NCI-H146 treated with DMSO at 0.1 percent for 48 hours (cell line): ENCODE measurements around the gene CASS4.

ENCODE experiments used
- DNase-seq: peaks from one replicate; lab custom pipeline; 2025; ENCODE audit not compliant: unreplicated experiment; lab: John Stamatoyannopoulos, UW

Gene CASS4

DNA sequence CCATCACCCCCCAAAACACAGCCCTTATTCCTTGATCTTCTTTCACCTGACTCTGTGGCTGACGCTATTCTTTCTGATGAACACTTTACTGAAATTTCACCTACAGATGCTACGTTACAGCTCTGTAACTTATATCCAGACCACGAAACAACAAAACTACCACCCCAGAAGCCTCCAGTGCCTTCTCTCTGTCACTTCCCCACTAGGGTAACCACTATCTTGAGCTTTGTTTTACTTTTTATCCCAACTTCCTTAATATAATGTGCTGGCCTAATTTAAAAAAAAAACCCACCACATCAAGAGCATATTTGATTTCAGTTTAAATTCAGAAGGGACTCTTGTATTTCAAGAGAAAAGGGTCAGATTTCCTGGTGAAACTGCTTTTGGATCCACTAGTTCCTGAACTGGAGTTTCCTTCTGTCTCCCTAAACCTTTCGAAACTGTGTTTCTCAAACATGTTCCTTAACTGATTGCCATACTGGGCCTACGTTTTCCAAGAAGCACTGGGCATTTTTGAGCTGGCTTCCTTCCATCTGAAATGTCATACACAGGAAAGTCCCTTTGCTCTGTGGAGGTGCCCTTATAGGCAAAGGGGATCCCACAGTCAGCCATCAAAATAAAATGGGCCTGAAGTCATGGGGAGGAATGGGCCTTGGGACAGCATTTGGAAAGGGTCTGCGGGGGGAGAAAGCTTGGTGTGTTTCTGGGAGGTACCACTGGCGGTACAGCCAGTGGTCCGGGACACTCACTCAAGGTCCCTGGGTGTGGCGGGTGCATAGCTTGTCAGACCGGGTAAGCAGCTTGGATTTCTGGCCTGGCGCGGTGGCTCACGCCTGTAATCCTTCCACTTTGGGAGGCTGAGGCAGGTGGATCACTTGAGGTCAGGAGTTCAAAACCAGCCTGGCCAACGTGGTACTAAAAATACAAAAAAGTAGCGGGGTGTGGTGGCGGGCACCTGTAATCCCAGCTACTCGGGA lies 30.6 kb downstream of the CASS4 start:
- DNase-seq = no peak

DNA sequence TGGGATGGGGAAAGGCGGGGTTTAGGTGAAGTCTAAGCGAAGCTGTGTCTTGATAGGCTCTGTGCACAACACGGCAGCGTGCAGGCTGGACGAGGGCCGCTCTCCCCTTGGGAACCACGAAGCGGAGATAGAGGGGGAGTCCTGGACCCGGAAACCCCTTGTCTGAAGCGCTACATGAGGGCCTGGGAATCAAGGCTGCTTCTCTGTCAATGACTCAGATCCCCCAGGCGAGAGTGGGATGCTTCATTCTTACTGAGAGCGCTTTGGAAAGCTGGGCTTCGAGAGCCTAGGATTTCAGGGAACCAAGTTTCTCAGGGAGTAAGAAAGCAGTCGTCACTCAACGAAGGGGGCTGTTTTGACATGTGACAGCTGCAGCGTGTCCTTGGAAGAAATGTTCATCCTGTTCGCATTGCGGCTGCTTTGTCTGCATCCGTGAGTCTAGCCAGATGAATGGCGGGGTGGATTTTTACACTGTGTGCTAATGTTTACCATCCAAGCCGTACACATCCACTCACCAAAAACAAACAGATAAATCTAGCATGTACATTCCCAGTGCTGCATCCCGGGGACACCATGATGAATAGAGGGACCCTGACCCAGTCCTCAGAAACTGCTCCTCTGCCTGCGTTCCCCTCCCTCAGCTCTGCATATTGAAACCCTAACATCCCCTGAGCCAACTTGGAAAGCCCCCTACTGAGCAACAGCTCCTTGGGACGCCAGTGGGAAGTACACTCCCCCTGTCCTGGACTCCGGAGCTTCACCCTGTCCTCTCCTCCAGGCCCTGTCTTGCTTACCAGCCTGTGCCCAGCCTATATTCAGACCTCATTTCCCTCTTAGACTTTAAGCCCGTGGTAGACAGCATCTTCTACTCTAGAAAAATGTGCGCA lies 31.8 kb downstream of the CASS4 start:
- peak; percentile 28 for DNase-seq

GRCh38 chr20:56445130-56445529 lies 33.1 kb downstream of the CASS4 start:
- no peak for DNase-seq

GRCh38 chr20:56445540-56445939 lies 33.5 kb downstream of the CASS4 start:
- DNase-seq = no peak

- peak; percentile 51 for DNase-seq
Observed at GRCh38 chr20:56447227-56447626, 35.2 kb downstream of the CASS4 start.

GRCh38 chr20:56449459-56449858 lies 37.4 kb downstream of the CASS4 start:
- DNase-seq = no peak

DNA sequence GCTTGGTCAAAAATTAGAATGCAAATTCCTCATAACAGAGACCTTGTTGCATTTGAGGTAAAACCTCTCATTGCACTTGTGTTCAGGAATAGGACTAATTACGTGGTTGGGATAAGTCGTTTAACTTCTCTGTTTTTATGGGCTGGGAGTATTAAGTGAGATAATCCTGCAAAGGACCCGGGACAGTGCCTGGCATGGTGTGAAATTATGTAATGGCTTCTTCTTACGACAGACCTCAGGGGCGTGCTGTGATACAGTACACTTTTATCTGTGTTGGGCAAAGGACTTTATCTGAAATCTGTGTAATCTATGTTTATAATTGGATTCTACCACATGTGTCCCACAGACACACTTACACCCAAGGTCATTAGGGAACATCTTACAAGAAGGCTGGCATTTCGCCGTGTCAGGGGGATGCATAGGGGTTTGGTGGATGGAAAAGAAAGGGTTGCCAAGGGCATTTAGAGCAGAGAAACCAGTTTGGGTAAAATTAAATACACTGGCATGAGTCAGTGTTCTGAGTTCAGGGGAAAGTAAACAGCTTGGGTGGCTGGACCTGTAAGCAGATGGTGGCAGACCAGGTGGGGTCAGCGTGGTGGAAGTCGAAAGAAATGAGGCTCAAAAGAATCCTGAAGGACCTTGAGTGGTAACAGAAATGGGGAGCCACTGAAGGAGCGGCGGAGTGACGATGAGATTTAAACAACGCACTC lies 39.2 kb downstream of the CASS4 start:
- DNase-seq = no peak

DNA sequence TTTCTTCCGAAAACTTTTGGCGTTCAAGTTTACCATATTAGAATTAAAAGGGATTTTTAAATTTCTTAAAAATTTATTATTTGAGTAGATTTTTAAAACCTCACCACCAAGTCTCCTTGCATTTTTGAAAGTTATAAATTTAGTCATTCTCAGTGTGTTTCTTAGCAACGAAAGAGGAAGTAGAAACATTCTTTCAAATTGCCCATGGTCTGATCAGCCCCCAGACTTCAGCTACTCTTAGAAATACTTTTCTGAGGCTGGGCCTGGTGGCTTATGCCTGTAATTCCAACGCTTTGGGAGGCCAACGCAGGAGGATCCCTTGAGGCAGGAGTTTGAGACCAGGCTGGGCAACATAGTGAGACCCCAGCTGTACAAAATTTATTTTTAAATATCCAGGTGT lies 41.3 kb downstream of the CASS4 start:
- no peak for DNase-seq

GRCh38 chr20:56454754-56455153 lies 42.7 kb downstream of the CASS4 start:
- DNase-seq = no peak

GRCh38 chr20:56458206-56458821 lies 46.3 kb downstream of the CASS4 start:
- DNase-seq = no peak

GRCh38 chr20:56460459-56460858 lies 48.4 kb downstream of the CASS4 start:
- no peak for DNase-seq

- DNase-seq = no peak
Observed at GRCh38 chr20:56461576-56461975, 49.5 kb downstream of the CASS4 start.

- DNase-seq = no peak
Observed at GRCh38 chr20:56463428-56463827, 51.4 kb downstream of the CASS4 start.

- DNase-seq = no peak
Observed at GRCh38 chr20:56465997-56466396, 53.9 kb downstream of the CASS4 start.

DNA sequence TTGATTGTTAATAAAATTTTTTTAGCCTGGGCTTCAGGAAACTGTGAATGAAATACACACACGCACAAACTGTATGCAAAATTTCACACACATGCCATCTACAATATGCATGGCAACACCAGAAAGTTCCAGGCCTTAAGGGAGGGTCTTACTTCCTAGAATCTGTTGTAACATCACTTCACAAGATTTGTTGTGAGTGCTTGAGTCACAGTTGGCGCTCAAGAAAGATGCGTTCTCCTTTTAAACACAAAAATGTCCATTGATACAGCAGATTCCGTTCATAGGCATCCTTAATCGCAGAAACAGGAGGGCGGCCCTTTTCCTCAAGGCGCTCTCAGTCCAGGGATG lies 55.9 kb downstream of the CASS4 start:
- DNase-seq = no peak

DNA sequence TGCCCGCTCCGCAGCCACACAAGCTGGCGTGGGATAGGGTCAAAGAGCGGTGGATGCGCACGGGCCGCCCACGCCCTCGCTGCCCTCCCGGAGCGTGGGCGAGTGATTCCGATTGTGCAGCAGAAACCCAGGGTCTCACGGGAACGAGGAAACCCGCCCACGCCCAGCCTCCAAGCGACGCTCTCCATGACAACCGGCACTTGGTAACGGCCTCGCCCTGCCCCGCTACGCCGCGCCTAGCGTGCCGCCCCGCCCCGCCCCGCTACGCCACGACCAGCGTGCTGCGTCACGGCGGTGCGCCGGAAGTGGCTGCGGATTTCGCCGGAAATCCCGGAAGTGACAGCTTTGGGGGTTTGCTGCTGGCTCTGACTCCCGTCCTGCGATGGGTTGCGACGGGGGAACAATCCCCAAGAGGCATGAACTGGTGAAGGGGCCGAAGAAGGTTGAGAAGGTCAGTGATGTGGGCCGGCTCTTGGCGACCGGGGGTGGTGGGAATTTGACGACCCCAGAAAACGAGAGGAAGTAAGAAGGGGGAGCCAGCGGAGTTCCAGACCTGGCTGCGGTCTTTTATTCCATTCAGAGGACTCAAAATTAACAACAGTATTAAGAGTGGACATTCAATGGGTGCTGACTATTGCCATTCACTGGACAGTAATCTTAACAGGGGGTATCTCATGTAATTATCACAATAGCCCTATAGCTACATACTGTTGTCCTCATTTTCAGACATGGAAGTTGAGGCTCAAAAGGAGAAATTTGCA lies 56.4 kb downstream of the CASS4 start, which contains the start of gene RTF2:
RTF2 (plus strand) TSS at position 312 of the 761 bp plus-strand sequence; CDS start at position 383, 71 bp downstream.
- peak; percentile 77 for DNase-seq

DNA sequence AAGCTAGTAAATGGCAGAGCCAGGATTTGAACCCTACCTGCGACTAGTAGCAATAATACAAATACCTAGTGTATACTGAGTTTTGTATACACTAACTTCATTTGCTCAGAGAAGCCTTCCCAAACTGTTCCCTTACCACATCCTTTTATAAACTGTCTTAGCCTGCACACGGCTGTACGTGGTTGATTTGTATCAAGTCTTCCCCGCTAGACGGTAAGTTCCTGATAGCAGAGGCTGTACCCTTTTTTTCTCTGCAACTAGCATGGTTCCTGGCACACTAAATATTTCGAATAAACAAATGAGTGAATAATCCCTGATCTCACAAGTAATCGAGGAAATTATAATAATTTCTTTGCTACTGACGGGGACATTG lies 57.0 kb downstream of the CASS4 start:
- DNase-seq = no peak

GRCh38 chr20:56483970-56484369 lies 71.9 kb downstream of the CASS4 start:
- DNase-seq = no peak

DNA sequence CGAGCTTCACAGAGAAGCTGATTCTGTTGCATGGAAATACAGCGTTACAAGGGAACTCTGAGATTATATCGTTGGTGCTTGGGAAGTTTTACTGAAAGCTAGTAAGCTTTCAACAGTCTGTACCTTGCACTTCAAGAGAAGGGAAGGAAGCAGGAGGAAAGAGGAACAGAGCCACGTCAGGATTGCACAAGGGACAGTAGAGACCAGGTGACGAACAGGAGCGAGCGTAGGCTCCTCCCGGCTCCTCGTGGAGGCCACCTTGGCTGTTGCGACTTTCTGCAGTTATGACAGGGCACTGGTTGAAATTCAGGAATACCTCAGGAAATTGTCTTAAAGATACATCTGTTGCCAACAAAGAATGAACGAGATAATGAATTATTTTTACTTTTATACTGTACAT lies 75.2 kb downstream of the CASS4 start:
- no peak for DNase-seq

- no peak for DNase-seq
Observed at GRCh38 chr20:56488566-56488965, 76.5 kb downstream of the CASS4 start.
